Measurements from ENCODE around the gene PPP4R1. TPM values are rescaled to one million over a fixed set of nuclear protein-coding genes. Genes with fewer than 3 reads are reported as not detected.

PPP4R1 gene
- total RNA-seq, 4 donors from 2014 or later, result 61.7 to 96.0 (median 79.2) TPM

DNA sequence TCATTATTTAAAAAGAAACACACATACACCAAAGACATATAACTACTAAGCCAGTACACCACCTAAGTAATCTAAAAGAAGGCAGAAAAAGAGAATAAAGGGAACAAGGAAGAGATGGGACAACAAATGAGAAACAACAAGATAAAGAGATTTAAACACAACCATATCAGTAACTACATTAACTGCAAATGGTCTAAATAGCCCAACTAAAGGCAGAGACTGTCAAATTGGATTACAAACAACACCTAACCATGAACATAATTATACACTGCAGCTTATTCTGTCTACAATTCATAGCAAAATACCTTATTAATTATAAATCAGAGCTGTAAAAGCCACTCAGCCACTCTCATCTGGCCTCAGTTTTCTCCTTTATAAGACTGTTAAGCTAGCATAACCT lies 15.0 kb downstream of the PPP4R1 start:
- TF ChIP-seq, protein P1, sequence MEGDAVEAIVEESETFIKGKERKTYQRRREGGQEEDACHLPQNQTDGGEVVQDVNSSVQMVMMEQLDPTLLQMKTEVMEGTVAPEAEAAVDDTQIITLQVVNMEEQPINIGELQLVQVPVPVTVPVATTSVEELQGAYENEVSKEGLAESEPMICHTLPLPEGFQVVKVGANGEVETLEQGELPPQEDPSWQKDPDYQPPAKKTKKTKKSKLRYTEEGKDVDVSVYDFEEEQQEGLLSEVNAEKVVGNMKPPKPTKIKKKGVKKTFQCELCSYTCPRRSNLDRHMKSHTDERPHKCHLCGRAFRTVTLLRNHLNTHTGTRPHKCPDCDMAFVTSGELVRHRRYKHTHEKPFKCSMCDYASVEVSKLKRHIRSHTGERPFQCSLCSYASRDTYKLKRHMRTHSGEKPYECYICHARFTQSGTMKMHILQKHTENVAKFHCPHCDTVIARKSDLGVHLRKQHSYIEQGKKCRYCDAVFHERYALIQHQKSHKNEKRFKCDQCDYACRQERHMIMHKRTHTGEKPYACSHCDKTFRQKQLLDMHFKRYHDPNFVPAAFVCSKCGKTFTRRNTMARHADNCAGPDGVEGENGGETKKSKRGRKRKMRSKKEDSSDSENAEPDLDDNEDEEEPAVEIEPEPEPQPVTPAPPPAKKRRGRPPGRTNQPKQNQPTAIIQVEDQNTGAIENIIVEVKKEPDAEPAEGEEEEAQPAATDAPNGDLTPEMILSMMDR (IDR thresholded peaks at IDR 0.05; ENCODE audit: low read depth), result no peak

DNA sequence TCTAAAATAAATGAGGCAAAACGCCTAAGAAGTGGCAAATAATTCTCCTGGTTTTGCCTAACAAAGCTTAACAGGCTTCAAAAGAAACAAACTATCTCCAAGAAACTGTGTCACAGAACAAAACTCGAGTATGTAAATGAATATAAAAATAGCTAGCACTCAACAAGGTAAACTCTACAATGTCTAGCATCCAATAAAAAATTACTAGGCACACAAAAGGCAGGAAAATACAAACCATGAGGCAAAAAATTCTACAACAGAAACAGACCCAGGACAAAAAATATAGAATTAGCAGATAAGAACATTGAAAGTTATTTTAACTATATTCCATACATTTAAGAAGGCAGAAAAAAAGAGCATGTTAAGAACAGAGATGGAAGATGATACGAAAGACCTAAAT lies 16.8 kb downstream of the PPP4R1 start:
- TF ChIP-seq, protein P1 (IDR thresholded peaks at IDR 0.05; ENCODE audit: low read depth), result no peak

DNA sequence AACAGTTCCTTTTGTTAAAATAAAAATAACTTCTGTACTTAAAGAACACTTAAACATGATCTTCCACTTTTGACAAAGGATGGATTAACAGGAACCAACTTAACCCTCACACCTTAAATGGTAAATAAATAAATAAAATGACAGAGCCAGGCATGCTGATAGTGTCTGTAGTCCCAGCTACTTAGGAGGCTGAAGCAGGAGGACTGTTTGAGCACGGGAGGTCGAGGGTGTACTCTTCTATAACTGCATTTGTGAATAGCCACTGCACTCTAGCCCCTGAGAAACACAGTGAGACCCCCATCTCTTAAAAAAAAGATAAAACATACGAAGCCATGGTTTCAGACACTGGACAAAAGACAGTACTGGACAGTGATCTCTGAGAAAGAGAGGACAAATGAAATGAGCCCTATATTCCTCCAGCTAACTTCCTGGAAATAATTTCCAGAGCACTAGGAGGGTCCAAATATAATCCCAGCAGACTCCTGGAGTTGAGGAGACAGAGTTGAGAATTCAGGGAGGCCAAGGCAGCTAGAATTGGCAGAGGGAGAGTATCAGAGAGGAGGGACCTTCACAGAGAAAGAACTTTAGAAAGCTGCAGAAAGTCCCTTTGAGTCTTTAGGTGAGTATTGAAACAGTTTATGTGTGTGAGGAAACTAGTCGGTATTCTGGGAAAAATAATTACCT lies 17.4 kb downstream of the PPP4R1 start:
- TF ChIP-seq, protein P1 (IDR thresholded peaks at IDR 0.05; ENCODE audit: low read depth), result no peak

DNA sequence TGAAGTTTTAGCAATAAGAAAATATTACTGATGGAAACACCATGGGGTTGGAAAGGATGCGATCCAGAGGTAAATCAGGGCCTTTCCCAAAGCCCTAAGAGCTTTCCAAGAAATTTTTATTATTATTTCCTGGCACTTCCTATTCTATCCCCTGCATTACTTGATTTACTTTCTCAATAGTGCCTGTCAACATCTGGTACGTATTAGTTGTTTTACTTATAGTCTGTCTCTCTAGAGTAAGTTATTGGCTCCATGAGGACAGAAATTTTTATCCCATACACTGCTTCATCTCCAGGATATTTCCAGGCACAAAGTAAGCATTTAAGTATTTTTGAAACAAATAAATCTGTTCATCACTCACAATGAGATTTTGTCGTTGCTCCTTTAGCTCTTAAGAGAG lies 18.1 kb downstream of the PPP4R1 start:
- TF ChIP-seq, protein P1 (IDR thresholded peaks at IDR 0.05; ENCODE audit: low read depth), result no peak

DNA sequence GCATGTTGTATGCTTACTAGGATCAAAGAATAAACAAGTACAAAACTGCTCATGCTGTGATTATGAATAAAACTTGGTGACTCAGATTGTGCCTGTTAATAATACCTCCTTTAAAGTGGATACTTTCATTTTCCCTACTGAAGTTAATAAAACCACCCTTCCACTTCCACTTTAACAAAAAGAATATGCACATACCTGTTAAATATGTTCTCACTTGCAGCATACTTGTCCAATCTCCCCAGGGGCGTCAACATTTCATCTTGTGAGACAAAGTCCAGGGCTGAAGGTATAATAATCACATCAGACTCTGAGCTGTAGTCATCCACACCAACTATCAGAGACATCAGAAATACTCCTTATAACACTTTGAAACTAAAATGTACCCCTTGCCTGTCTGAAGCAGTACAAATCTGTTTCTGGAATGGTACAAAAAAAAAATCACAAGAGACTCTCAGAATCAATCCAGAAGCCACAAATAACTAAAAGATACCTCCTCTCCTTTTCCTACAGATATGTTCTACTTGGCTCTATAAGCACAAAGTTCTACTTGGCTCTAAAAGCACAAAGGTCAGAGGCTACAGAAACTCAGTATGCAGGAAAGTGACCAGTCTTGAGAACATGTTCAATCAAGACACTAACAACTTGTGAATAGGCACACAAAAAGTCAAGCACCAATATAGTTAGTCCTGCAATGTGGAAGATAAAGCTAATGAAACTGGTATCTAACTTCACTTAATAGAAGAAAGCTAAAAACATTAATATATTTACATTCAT lies 19.3 kb downstream of the PPP4R1 start:
- TF ChIP-seq, protein P1 (IDR thresholded peaks at IDR 0.05; ENCODE audit: low read depth), result no peak

DNA sequence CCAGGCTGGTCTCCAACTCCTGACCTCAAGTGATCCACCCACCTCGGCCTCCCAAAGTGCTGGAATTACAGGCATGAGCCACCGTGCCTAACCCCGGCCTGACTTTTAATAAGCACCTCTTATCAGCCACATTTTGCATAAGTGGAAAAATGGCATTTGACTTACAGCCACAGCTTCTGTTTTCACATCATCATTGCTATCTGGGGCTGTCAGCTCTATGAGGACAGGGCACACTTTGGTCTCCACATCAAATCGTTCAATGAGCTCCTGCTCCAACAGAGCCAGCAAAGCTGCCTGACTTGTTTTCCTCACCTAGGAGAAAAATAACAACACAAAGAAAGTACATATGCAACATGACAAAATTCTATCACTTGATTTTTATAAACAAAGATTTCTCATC lies 26.4 kb downstream of the PPP4R1 start:
- TF ChIP-seq, protein P1 (IDR thresholded peaks at IDR 0.05; ENCODE audit: low read depth), result no peak

DNA sequence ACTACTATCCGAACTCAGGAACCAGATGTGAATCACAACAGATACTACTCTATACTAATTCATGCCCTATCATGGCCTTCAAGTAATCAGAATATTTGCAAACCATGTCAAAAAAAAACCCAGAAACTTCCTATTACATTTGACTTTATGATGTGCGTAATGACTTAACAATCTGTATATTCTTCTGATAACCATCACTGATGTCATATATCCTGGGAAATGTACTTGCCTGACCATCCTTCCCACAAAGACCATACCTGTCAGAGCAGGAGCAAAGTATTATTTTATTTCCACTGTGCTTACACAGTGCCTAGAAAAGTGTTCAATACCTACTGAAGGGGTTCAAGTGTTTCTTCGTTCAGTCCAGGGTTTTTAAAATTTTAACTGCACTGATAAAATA lies 27.5 kb downstream of the PPP4R1 start:
- TF ChIP-seq, protein P1 (IDR thresholded peaks at IDR 0.05; ENCODE audit: low read depth), result no peak

All from subcutaneous adipose tissue (tissue), 4 donors.